DMS114 treated with DMSO at 0.1 percent for 48 hours (cell line): Measurements from ENCODE around the gene SLC25A1.

Experiments
- DNase-seq: peaks from one replicate; lab custom pipeline; 2025; ENCODE audit not compliant: unreplicated experiment; lab: John Stamatoyannopoulos, UW

SLC25A1 gene

GRCh38 chr22:19139974-19140373, 38.6 kb downstream of the SLC25A1 start:
- no peak for DNase-seq

GRCh38 chr22:19139001-19139356, 39.6 kb downstream of the SLC25A1 start:
- DNase-seq: no peak

GRCh38 chr22:19138217-19139000, 40.1 kb downstream of the SLC25A1 start:
- no peak for DNase-seq

GRCh38 chr22:19137384-19138216, 40.9 kb downstream of the SLC25A1 start:
- DNase-seq: no peak

GRCh38 chr22:19136915-19137314, 41.6 kb downstream of the SLC25A1 start:
- DNase-seq: no peak

GRCh38 chr22:19134874-19135273, 43.7 kb downstream of the SLC25A1 start:
- DNase-seq: no peak

- no peak for DNase-seq
These were observed 44.2 kb downstream of the SLC25A1 start for GRCh38 chr22:19134176-19134831.

GRCh38 chr22:19133561-19133960, 45.0 kb downstream of the SLC25A1 start:
- no peak for DNase-seq

GRCh38 chr22:19132693-19133400, 45.7 kb downstream of the SLC25A1 start:
- DNase-seq: no peak

- no peak for DNase-seq
These were observed 46.4 kb downstream of the SLC25A1 start for GRCh38 chr22:19132153-19132552.

- DNase-seq: no peak
These were observed 46.9 kb downstream of the SLC25A1 start for GRCh38 chr22:19131685-19132015.

- no peak for DNase-seq
These were observed 47.4 kb downstream of the SLC25A1 start, which contains the start of gene TSSK2 for GRCh38 chr22:19130959-19131684. Gene TSSK2, plus strand, starts transcription at chr22:19131308. Its CDS starts 92 bp downstream, at chr22:19131400.

GRCh38 chr22:19129871-19130270, 48.7 kb downstream of the SLC25A1 start:
- DNase-seq: no peak

GRCh38 chr22:19128946-19129727, 49.4 kb downstream of the SLC25A1 start:
- no peak for DNase-seq

- DNase-seq: no peak
These were observed 50.5 kb downstream of the SLC25A1 start for GRCh38 chr22:19128009-19128401.

- no peak for DNase-seq
These were observed 51.1 kb downstream of the SLC25A1 start for GRCh38 chr22:19127329-19128008.

- DNase-seq: no peak
These were observed 51.9 kb downstream of the SLC25A1 start for GRCh38 chr22:19126309-19127273.
